LNCaP clone FGC (cell line): ENCODE measurements around the gene TIMM10.

Source experiments
- DNase-seq: peaks from one replicate; pipeline ENCODE4 v3.0.0-alpha.2; 2011; ENCODE audit warnings: low read depth
- H3K4me3 ChIP-seq: 2 replicates; pipeline ENCODE4 v1.5.1; 2011; ENCODE audit warnings: mild to moderate bottlenecking, low read depth, low read length, control low read depth
- TF ChIP-seq, protein P1 (sequence below): IDR thresholded peaks from 2 replicates; pipeline ENCODE4 v1.5.1; 2012; ENCODE audit warnings: mild to moderate bottlenecking; ENCODE audit not compliant: control insufficient read depth, insufficient read depth; ENCODE audit errors: extremely low read depth

Gene TIMM10

DNA sequence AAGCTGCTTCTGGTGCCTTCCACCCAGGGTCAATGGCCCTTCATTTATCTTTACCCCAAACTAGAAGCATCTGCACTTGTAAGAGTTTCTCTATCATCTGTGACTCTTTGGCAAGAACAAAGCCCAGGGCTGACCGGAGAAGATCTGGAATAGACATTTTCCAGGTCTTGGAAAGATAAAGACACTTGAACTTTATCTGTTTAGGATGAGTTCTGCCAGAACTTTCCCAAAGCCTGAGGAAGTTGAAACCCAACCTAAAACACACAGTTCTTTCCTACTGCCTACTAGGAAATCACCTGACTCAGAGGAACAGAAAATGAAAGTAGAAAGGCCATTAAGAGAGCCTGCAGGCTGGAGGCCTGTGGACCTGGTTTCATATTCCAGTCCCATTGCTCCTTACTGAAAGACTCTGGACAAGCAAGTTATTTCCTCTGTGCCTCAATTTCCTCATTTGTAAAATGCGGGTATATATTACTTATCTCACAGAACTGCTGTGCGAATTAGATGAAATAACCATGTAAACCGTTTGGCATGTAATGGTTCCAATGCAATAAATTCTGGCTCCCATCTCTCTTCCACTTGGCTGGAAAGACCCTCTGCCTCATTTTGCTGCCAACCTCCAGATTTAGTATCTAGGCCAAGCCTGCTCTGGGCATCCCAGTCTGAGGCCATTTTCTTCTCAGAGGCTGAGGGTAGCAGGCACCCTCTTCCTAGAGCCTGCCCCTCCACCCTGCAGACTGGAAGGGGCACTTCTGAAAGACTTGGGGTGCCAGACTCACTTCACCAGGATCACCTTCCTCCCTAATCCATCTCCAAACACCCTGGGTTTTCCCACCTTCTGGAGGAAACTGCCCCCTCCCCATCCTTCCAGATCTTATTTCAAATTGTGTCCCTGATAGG is 35.7 kb upstream of the TIMM10 start:
- no peak for DNase-seq
- TF ChIP-seq, protein P1, sequence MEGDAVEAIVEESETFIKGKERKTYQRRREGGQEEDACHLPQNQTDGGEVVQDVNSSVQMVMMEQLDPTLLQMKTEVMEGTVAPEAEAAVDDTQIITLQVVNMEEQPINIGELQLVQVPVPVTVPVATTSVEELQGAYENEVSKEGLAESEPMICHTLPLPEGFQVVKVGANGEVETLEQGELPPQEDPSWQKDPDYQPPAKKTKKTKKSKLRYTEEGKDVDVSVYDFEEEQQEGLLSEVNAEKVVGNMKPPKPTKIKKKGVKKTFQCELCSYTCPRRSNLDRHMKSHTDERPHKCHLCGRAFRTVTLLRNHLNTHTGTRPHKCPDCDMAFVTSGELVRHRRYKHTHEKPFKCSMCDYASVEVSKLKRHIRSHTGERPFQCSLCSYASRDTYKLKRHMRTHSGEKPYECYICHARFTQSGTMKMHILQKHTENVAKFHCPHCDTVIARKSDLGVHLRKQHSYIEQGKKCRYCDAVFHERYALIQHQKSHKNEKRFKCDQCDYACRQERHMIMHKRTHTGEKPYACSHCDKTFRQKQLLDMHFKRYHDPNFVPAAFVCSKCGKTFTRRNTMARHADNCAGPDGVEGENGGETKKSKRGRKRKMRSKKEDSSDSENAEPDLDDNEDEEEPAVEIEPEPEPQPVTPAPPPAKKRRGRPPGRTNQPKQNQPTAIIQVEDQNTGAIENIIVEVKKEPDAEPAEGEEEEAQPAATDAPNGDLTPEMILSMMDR: no peak
- no peak overlapping the region for H3K4me3 ChIP-seq

DNA sequence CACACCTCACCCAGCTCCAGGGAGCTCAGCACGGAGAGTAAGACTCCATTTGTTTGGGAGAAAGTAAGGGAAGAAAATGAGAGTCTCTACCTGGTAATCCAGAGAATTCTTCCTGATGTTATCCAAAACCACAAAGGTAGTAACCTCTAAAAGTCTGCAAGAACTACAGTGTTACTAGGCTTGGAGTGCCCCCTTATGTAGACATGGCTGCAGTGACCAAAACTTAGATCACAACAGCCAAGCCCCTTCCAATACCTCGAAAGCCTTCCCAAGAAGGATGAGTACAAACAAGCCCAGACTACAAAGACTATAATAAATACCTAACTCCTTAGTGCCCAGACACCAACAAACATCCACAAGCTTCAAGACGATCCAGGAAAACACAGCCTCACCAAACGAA is 32.0 kb upstream of the TIMM10 start:
- TF ChIP-seq, protein P1: no peak
- H3K4me3 ChIP-seq: no peak overlapping the region
- DNase-seq: no peak

DNA sequence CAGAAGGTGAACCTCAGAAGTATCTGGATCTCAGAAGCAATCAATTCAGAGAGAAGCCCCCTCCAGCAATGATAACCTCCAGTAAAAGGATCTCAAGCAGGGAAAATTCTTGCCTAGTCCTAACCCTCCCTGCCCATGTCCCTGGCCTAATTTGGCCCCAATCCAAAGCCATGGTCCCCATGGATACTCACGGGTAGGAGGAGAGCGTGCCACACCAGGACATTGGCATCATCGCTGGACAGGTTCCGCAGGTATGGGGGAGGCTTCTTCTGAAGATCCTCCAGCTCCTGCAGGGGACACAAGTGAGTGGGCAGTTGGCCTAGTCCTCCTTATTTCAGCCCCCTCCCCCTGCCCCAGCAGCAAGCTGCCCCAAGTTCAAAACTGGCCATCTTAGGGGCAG is 29.6 kb upstream of the TIMM10 start:
- TF ChIP-seq, protein P1: no peak
- DNase-seq: peak; percentile 81
- H3K4me3 ChIP-seq: no peak overlapping the region

DNA sequence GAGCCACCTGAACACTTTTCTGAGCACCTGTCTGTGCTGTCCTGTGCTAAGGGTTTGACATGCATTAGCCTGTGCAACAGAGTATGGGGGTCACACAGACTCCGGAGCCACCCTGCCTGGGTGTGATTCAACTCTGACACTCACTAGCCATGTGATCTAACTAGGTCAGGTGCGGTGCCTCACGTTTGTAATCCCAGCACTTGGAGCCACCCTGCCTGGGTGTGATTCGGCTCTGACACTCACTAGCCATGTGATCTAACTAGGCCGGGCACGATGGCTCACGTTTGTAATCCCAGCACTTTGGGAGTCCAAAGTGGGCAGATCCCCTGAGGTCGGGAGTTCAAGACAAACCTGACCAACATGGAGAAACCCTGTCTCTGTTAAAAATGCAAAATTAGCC is 25.5 kb upstream of the TIMM10 start:
- H3K4me3 ChIP-seq: no peak overlapping the region
- TF ChIP-seq, protein P1: no peak
- DNase-seq: no peak

DNA sequence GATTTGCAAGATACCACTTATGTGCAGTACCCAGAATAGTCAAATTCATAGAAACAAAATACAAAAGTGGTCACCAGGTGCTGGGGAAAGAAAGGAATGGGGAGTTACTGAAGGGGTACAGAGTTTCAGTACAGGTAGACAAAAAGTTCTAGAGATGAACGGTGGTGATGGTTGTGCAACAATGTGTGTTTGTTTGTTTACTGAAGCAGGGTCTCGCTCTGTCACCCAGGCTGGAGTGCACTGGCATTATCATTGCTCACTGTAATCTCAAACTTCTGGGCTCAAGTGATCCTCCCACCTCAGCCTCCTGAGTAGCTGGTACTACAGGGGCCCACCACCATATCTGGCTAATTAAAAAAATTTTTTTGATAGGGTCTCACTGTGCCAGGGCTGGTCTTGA is 24.8 kb upstream of the TIMM10 start:
- TF ChIP-seq, protein P1: no peak
- no peak for DNase-seq
- H3K4me3 ChIP-seq: no peak overlapping the region

DNA sequence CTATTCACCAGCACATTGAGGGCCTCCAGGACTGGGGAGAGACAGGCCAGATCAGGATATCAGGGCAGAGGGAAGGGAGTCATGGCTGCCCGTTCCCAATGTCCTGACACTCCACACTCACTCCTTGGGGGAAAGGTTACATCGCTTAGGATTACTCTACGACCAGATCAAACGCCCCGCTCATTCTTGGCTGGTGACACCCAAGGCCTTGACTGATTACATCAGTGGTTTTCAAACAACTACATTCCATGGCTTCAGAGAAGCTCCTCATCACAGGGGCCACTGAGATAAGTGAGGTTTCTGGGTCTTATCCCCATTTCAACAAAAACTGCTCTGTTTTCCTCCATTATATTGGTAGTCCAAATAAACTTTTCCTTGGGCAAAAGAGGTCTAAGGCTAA is 21.9 kb upstream of the TIMM10 start:
- no peak for DNase-seq
- H3K4me3 ChIP-seq: no peak overlapping the region
- TF ChIP-seq, protein P1: no peak

DNA sequence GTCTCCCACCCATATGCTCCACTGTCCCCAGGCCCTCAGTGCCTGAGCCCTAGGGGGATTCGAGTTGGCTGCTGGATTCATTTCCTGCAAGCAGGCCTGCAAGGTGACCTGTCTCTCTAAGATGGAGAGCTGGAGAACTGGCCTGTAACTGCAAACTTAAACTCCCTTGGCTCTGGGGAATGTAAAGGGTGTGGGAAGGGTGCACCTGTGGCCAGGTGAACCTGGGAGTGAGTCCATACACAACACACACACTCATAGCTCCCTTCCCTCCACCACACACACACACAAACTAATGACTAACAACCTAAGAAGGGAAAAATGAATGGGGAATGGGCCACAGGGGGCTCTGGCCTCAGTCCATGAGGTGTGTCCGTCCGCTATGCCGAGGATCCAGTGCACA is 21.4 kb upstream of the TIMM10 start:
- no peak overlapping the region for H3K4me3 ChIP-seq
- TF ChIP-seq, protein P1: no peak
- DNase-seq: no peak
